ENCODE data around the gene AHRR. TPM values are rescaled to one million over a fixed set of nuclear protein-coding genes. Genes with fewer than 3 reads are reported as not detected.
A peak's percentile ranks its signal among the peaks of the same experiment; 100 is the strongest.

The AHRR gene
- total RNA-seq, 1 donor: 31.9 TPM

GRCh38 chr5:435961-436640, 114.6 kb downstream of the AHRR start:
- TF ChIP-seq CTCF (IDR thresholded peaks at IDR 0.05; ENCODE audit: insufficient read depth, low read length): peak; percentile 51
- peak; percentile 39 for DNase-seq (ENCODE audit: low read depth)
- H3K4me3 ChIP-seq (ENCODE audit: low read depth, low read length): no peak overlapping the region

- no peak overlapping the region for H3K4me3 ChIP-seq (ENCODE audit: low read depth, low read length)
- no peak for DNase-seq (ENCODE audit: low read depth)
- no peak for TF ChIP-seq CTCF (IDR thresholded peaks at IDR 0.05; ENCODE audit: insufficient read depth, low read length)
Measured at GRCh38 chr5:436641-436975, 115.1 kb downstream of the AHRR start.

- no peak for TF ChIP-seq CTCF (IDR thresholded peaks at IDR 0.05; ENCODE audit: insufficient read depth, low read length)
- no peak overlapping the region for H3K4me3 ChIP-seq (ENCODE audit: low read depth, low read length)
- DNase-seq (ENCODE audit: low read depth): peak; percentile 18
Measured at GRCh38 chr5:437281-437771, 115.8 kb downstream of the AHRR start.

- H3K4me3 ChIP-seq (ENCODE audit: low read depth, low read length): no peak overlapping the region
- no peak for TF ChIP-seq CTCF (IDR thresholded peaks at IDR 0.05; ENCODE audit: insufficient read depth, low read length)
- DNase-seq (ENCODE audit: low read depth): no peak
Measured at GRCh38 chr5:438481-438981, 117.0 kb downstream of the AHRR start.

GRCh38 chr5:439181-439580, 117.7 kb downstream of the AHRR start:
- TF ChIP-seq CTCF (IDR thresholded peaks at IDR 0.05; ENCODE audit: insufficient read depth, low read length): no peak
- no peak overlapping the region for H3K4me3 ChIP-seq (ENCODE audit: low read depth, low read length)
- DNase-seq (ENCODE audit: low read depth): no peak

- H3K4me3 ChIP-seq (ENCODE audit: low read depth, low read length): no peak overlapping the region
- no peak for TF ChIP-seq CTCF (IDR thresholded peaks at IDR 0.05; ENCODE audit: insufficient read depth, low read length)
- DNase-seq (ENCODE audit: low read depth): no peak
Measured at GRCh38 chr5:439636-440035, 118.1 kb downstream of the AHRR start.

Data from fibroblast of the aortic adventitia (primary cell).